K562 (cell line): ENCODE results near the gene WTIP. TPM values are rescaled to one million over a fixed set of nuclear protein-coding genes. Genes with fewer than 3 reads are reported as not detected.

Experiments
- ATAC-seq: fragments of 200-7000 bp; cut with Tn5 transposase; 3 replicates; pipeline ENCODE4 v1.9.1; 2020; ENCODE audit warnings: moderate library complexity
- BruUV-seq: library from RNA; stranded (reverse); fragments of 400-500 nt; replicated peaks from 2 replicates; lab custom pipeline; 2021; lab: Mats Ljungman, UMichigan
- CTCF ChIA-PET: fragments of 300-600 bp; formaldehyde crosslinking; extraction: SDS; loops from one replicate; lab custom pipeline; 2021; ENCODE audit warnings: low intra/inter-chr PET ratio; lab: Yijun Ruan, JAX
- POLR2A ChIA-PET: fragments of 300-600, 350-650 bp; sonication (Branson Sonifier 250); formaldehyde crosslinking; extraction: SDS; loops from one replicate; lab custom pipeline; 2021; ENCODE audit warnings: antibody characterized with exemption, inconsistent platforms; lab: Yijun Ruan, JAX
- DNase-seq, 4 experiments: peaks; one replicate each; pipeline versions ENCODE4 v3.0.0 to v3.0.0-alpha.2; 2011 to 2018; ENCODE audit warnings: low spot score in 3 of 4, mixed read lengths in 3 of 4; ENCODE audit errors: extremely low read depth in 1 of 4
- FAIRE-seq: peaks from 2 replicates; lab custom pipeline; 2011; peaks lifted over from hg19 to GRCh38; lab: Jason Lieb, UNC
- H2AFZ ChIP-seq: 2 replicates; pipeline ENCODE4 v1.6.0; 2011; ENCODE audit warnings: low read depth, low read length, control low read depth, inconsistent platforms
- H3K27ac ChIP-seq: fragments of 200-600 bp; 3 replicates; pipeline ENCODE4 v1.8.0; 2011; ENCODE audit warnings: low read depth, mild to moderate bottlenecking, control low read depth, inconsistent platforms, low read length, moderate library complexity, mixed read lengths; ENCODE audit errors: extremely low read depth
- H3K27me3 ChIP-seq, 2 experiments: fragments of 300-600 bp in 1 of 2; 2 replicates in 1 of 2; 3 replicates in 1 of 2; pipeline versions ENCODE4 v1.6.0 to v1.8.0; 2011; ENCODE audit warnings: inconsistent platforms in 2 of 2, low read length in 2 of 2, mild to moderate bottlenecking in 1 of 2, mixed read lengths in 1 of 2, moderate library complexity in 1 of 2; ENCODE audit not compliant: control insufficient read depth in 2 of 2, insufficient read depth in 2 of 2
- H3K36me3 ChIP-seq: fragments of 300-600 bp; 3 replicates; pipeline ENCODE4 v1.8.0; 2011; ENCODE audit warnings: mild to moderate bottlenecking, low read length, inconsistent platforms; ENCODE audit not compliant: control insufficient read depth, insufficient read depth
- H3K4me1 ChIP-seq, 2 experiments: fragments of 200-600 bp in 1 of 2; replicated peaks in 1 of 2; 2 replicates in 1 of 2; 3 replicates in 1 of 2; pipeline versions ENCODE4 v1.5.1 to v1.8.0; 2011; ENCODE audit warnings: inconsistent platforms in 2 of 2, low read length in 2 of 2, mild to moderate bottlenecking in 1 of 2, mixed read lengths in 1 of 2, moderate library complexity in 1 of 2; ENCODE audit not compliant: control insufficient read depth in 2 of 2, insufficient read depth in 2 of 2
- H3K4me2 ChIP-seq: 2 replicates; pipeline ENCODE4 v1.6.1; 2011; ENCODE audit warnings: low read length, control low read depth, inconsistent platforms, mixed read lengths; ENCODE audit not compliant: insufficient read depth
- H3K4me3 ChIP-seq: fragments of 200-600 bp; sonication (generic), shearing (Covaris generic); 2 replicates; pipeline ENCODE4 v1.5.1; 2016; ENCODE audit warnings: control low read depth, inconsistent platforms
- H3K79me2 ChIP-seq: fragments of 200-600 bp; 3 replicates; pipeline ENCODE4 v1.8.0; 2011; ENCODE audit warnings: low read length, inconsistent platforms; ENCODE audit not compliant: control insufficient read depth, insufficient read depth
- H3K9ac ChIP-seq, 2 experiments: 2 replicates each; pipeline versions ENCODE4 v1.6.0 to v1.6.1; 2011; ENCODE audit warnings: low read depth in 2 of 2, low read length in 2 of 2, control low read depth in 1 of 2, inconsistent platforms in 1 of 2, mild to moderate bottlenecking in 1 of 2, mixed read lengths in 1 of 2; ENCODE audit not compliant: insufficient read depth in 1 of 2
- H3K9me1 ChIP-seq: one replicate; pipeline ENCODE4 v1.6.0; 2011; ENCODE audit warnings: inconsistent platforms, mild to moderate bottlenecking, low read length, moderate library complexity; ENCODE audit not compliant: control insufficient read depth, insufficient read depth
- H3K9me3 ChIP-seq: replicated peaks from 2 replicates; pipeline ENCODE4 v1.5.1; 2011; ENCODE audit warnings: low read depth, low read length, inconsistent platforms; ENCODE audit not compliant: control insufficient read depth, insufficient read depth
- H4K20me1 ChIP-seq: replicated peaks from 2 replicates; pipeline ENCODE4 v1.6.1; 2011; ENCODE audit warnings: low read length, inconsistent platforms, mixed read lengths; ENCODE audit not compliant: control insufficient read depth, insufficient read depth
- BRD9 ChIP-seq: fragments of 450-650 bp; IDR thresholded peaks from 2 replicates; pipeline ENCODE4 v1.6.1; 2018; ENCODE audit warnings: low read depth; ENCODE audit not compliant: partially characterized antibody
- CEBPG ChIP-seq, 3 experiments: fragments of 200-800 bp in 1 of 3; sonication (Bioruptor generic) in 1 of 3; sonication (generic) in 1 of 3; formaldehyde crosslinking in 1 of 3; IDR thresholded peaks in 2 of 3; conservative IDR thresholded peaks in 1 of 3; 2 replicates each; pipeline versions ENCODE4 v1.6.1 to v1.8.0; 2016 to 2022; ENCODE audit warnings: missing compliant biosample characterization in 2 of 3, missing genetic modification characterization in 2 of 3, mild to moderate bottlenecking in 1 of 3, missing genetic modification reagents in 1 of 3
- CXXC5 ChIP-seq: fragments of 250-450 bp; sonication (Bioruptor Pico); IDR thresholded peaks from 2 replicates; pipeline ENCODE4 v1.8.0; 2022; ENCODE audit warnings: inconsistent platforms, mild to moderate bottlenecking, moderate library complexity
- MLLT1 ChIP-seq, 2 experiments: fragments of 450-650 bp; IDR thresholded peaks; 2 replicates each; pipeline ENCODE4 v1.6.1; 2016
- SOX6 ChIP-seq: fragments of 450-650 bp; IDR thresholded peaks from 2 replicates; pipeline ENCODE4 v1.6.1; 2014; ENCODE audit warnings: mild to moderate bottlenecking
- TEAD1 ChIP-seq, 2 experiments: fragments of 450-650 bp in 1 of 2; sonication (generic) in 1 of 2; formaldehyde crosslinking; IDR thresholded peaks; 2 replicates each; pipeline versions ENCODE4 v1.4.0 to v1.8.0; 2020 to 2022; ENCODE audit warnings: mild to moderate bottlenecking in 2 of 2, missing genetic modification reagents in 1 of 2
- THRB ChIP-seq: fragments of 450-650 bp; formaldehyde crosslinking; conservative IDR thresholded peaks from 2 replicates; pipeline ENCODE4 v1.4.0; 2022; ENCODE audit warnings: mild to moderate bottlenecking, missing genetic modification characterization
- ZFPM2 ChIP-seq: fragments of 250-450 bp; sonication (Bioruptor Pico); IDR thresholded peaks from 2 replicates; pipeline ENCODE4 v1.5.1; 2022; ENCODE audit warnings: mild to moderate bottlenecking
- ZNF12 ChIP-seq: sonication (generic); formaldehyde crosslinking; IDR thresholded peaks from 2 replicates; pipeline ENCODE4 v1.4.0; 2020; ENCODE audit warnings: mild to moderate bottlenecking, missing genetic modification reagents
- ZNF124 ChIP-seq: sonication (generic); formaldehyde crosslinking; IDR thresholded peaks from 2 replicates; pipeline ENCODE4 v1.8.1; 2022; ENCODE audit warnings: missing genetic modification reagents
- WGBS: fragments of 100-300 bp; shearing (Covaris generic); methylation state at CpG from one replicate; pipeline ENCODE4 v1.1.6; 2016; ENCODE audit warnings: low coverage, mixed read lengths; ENCODE audit not compliant: insufficient coverage; ENCODE audit errors: missing lambda C conversion rate; 5-methylcytosine and 5-hydroxymethylcytosine counted together
- in situ Hi-C: fragments of 300-500 bp; cut with MboI; formaldehyde crosslinking; loops from 4 replicates; pipeline ENCODE4 v1.15.0; 2018; ENCODE audit warnings: inconsistent platforms, mixed read lengths
- intact Hi-C: fragments of 100-400 bp; cut with micrococcal nuclease; formaldehyde crosslinking; loops from 2 replicates; pipeline ENCODE4 v1.14.2; 2022
- polyA plus RNA-seq, 8 experiments: library from polyadenylated mRNA; depleted of rRNA in 4 of 8; stranded (reverse) in 5 of 8; unstranded in 3 of 8; fragments of >200 nt; fragmentation: Nextera tagmentation in 2 of 8; fragmentation: Illumina TruSeq in 1 of 8; extraction: Ambion mirVana in 2 of 8; extraction: Trizol in 1 of 8; gene quantifications; 2 replicates each; pipeline versions ENCODE4 v1.2.1 to v1.2.3, GENCODE V29; 2011 to 2014; ENCODE audit warnings: inconsistent platforms in 1 of 8, missing spikeins in 1 of 8
- total RNA-seq, 7 experiments: library from RNA; depleted of rRNA in 6 of 7; stranded (reverse); fragments of >200 nt in 6 of 7; fragmentation: Illumina TruSeq in 2 of 7; extraction: Trizol in 2 of 7; gene quantifications; 2 replicates each; pipeline versions ENCODE4 v1.2.1 to v1.2.3, GENCODE V29; 2011 to 2021; ENCODE audit warnings: low replicate concordance in 1 of 7
- TF ChIP-seq, protein P1 (sequence below): sonication (generic); formaldehyde crosslinking; IDR thresholded peaks from 2 replicates; pipeline ENCODE4 v1.8.0; 2022; ENCODE audit warnings: mild to moderate bottlenecking, missing genetic modification reagents, borderline replicate concordance

Gene WTIP
- total and polyA plus RNA-seq, 9 of the 15 experiments (the other 6 are each of a cell fraction or from before 2014, with no cell fraction given), result under 0.01 to 0.54 (median 0.27) TPM; not detected in 1

DNA sequence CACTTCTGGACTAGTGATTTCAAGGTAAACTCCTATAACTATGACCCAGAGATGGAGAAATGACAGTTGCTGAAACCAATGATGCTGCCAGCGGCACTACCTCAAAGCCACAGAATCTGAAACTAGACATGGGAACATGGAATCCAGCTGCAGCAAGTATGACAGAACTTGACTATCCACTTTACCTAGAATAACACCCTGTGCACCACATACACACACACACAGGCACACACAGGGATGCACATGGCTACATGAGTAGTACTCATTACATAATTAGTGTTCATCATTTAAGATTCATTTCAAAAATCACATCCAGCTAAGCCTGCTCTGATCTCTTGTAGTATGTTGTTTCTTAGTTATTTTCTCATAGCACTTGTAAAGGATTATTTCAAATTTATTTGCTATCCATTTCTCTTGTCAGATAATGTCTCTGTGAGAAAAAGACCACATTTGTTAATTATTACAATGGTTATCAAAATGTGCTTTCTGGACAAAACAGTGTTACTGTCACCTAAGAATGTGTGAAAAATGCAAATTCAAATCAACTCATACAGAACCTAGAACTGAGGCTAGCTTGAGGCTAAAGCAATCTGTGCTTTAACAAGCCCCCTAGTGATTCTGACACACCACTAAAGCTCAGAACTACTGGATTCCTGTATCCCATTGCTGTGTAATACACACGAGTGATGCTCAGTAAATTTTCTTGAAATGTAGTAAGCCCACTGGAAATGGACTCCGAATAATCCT is 59.4 kb downstream of the WTIP start:
- Histone ChIP-seq H3K9ac (no peak overlapping the region), H3K9me1 (no peaks in the 10 kb centered on the region), H3K36me3 (no peaks in the 10 kb centered on the region), H3K27ac (no peak overlapping the region), H3K4me1 (no peaks in the 10 kb centered on the region), H2AFZ (no peak overlapping the region), H3K4me2 (no peak overlapping the region), H3K27me3 (0 out of 5 replicates have a peak, but pooled peaks cover 0 to 4% of the 10 kb centered on the region in 2 experiments), H4K20me1 (no peaks in the 10 kb centered on the region), H3K79me2 (no peaks in the 10 kb centered on the region), H3K9me3 (no peaks in the 10 kb centered on the region), H3K4me3 (no peak overlapping the region)
- no TSS peak for BruUV-seq
- in situ Hi-C loops (no loop called here), intact Hi-C loops (no loop called here)
- FAIRE-seq (no peak), DNase-seq (no peak), ATAC-seq (no peak)
- TF ChIP-seq MLLT1 (IDR thresholded peaks at IDR 0.05), result no peak
- no peak for TF ChIP-seq ZNF124
- no peak for TF ChIP-seq SOX6
- TF ChIP-seq CXXC5 (CRISPR knock-in tag), result no peak
- TF ChIP-seq, protein P1, sequence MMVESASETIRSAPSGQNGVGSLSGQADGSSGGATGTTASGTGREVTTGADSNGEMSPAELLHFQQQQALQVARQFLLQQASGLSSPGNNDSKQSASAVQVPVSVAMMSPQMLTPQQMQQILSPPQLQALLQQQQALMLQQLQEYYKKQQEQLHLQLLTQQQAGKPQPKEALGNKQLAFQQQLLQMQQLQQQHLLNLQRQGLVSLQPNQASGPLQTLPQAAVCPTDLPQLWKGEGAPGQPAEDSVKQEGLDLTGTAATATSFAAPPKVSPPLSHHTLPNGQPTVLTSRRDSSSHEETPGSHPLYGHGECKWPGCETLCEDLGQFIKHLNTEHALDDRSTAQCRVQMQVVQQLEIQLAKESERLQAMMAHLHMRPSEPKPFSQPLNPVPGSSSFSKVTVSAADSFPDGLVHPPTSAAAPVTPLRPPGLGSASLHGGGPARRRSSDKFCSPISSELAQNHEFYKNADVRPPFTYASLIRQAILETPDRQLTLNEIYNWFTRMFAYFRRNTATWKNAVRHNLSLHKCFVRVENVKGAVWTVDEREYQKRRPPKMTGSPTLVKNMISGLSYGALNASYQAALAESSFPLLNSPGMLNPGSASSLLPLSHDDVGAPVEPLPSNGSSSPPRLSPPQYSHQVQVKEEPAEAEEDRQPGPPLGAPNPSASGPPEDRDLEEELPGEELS (CRISPR knock-in tag), result no peak
- TF ChIP-seq ZNF12 (CRISPR knock-in tag), result no peak
- no peak for TF ChIP-seq TEAD1 (CRISPR knock-in tag; IDR thresholded peaks at IDR 0.05)
- no peak for TF ChIP-seq THRB (CRISPR knock-in tag)
- TF ChIP-seq CEBPG (CRISPR knock-in tag; IDR thresholded peaks at IDR 0.05), result no peak
- no peak for TF ChIP-seq CEBPG (tag; conservative IDR thresholded peaks at IDR 0.05 in 1 of 2, IDR thresholded peaks at IDR 0.05 in 1 of 2)
- TF ChIP-seq ZFPM2, result no peak
- no peak for TF ChIP-seq BRD9
- POLR2A ChIA-PET, result no interaction called here
- CTCF ChIA-PET, result no interaction called here
- WGBS, result 4% methylated on average over 3 of the region's 3 CpGs
